LNCaP clone FGC (cell line): ENCODE results near the gene GNAO1.

Experiments used
- DNase-seq: peaks from one replicate; pipeline ENCODE4 v3.0.0-alpha.2; 2011; ENCODE audit warnings: low read depth
- H3K4me3 ChIP-seq: 2 replicates; pipeline ENCODE4 v1.5.1; 2011; ENCODE audit warnings: mild to moderate bottlenecking, low read depth, low read length, control low read depth
- TF ChIP-seq, protein P1 (sequence below): IDR thresholded peaks from 2 replicates; pipeline ENCODE4 v1.5.1; 2012; ENCODE audit warnings: mild to moderate bottlenecking; ENCODE audit not compliant: control insufficient read depth, insufficient read depth; ENCODE audit errors: extremely low read depth

The GNAO1 gene

GRCh38 chr16:56191835-56192634 is 746 bp downstream of the GNAO1 start:
- TF ChIP-seq, protein P1, sequence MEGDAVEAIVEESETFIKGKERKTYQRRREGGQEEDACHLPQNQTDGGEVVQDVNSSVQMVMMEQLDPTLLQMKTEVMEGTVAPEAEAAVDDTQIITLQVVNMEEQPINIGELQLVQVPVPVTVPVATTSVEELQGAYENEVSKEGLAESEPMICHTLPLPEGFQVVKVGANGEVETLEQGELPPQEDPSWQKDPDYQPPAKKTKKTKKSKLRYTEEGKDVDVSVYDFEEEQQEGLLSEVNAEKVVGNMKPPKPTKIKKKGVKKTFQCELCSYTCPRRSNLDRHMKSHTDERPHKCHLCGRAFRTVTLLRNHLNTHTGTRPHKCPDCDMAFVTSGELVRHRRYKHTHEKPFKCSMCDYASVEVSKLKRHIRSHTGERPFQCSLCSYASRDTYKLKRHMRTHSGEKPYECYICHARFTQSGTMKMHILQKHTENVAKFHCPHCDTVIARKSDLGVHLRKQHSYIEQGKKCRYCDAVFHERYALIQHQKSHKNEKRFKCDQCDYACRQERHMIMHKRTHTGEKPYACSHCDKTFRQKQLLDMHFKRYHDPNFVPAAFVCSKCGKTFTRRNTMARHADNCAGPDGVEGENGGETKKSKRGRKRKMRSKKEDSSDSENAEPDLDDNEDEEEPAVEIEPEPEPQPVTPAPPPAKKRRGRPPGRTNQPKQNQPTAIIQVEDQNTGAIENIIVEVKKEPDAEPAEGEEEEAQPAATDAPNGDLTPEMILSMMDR, result no peak
- DNase-seq, result no peak
- peak overlapping the region; percentile 49 for H3K4me3 ChIP-seq

DNA sequence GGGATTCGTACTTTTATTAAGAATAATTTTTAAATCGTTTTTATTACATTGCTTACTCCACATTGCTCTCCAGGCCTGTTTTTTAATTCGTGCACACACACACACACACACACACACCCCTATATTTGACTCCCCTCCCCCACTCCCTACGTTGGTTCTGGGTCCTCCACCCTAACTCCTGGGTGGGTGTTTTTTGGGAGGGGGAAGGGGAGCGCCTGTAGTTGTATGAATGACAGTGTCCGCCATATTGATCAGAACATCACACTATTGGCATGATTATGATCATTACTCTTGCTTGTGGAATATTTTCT is 1.3 kb downstream of the GNAO1 start:
- DNase-seq, result no peak

GRCh38 chr16:56192986-56193945 is 2.0 kb downstream of the GNAO1 start:
- H3K4me3 ChIP-seq, result no peak overlapping the region
- TF ChIP-seq, protein P1, result no peak
- DNase-seq, result no peak

More for the DNA sequence above, 1.3 kb downstream of the GNAO1 start:
- TF ChIP-seq, protein P1, result no peak
- H3K4me3 ChIP-seq, result no peak overlapping the region

- peak; percentile 59 for DNase-seq
- TF ChIP-seq, protein P1, result no peak
- H3K4me3 ChIP-seq, result no peak overlapping the region
Measured at GRCh38 chr16:56193951-56194726, 2.9 kb downstream of the GNAO1 start.

DNA sequence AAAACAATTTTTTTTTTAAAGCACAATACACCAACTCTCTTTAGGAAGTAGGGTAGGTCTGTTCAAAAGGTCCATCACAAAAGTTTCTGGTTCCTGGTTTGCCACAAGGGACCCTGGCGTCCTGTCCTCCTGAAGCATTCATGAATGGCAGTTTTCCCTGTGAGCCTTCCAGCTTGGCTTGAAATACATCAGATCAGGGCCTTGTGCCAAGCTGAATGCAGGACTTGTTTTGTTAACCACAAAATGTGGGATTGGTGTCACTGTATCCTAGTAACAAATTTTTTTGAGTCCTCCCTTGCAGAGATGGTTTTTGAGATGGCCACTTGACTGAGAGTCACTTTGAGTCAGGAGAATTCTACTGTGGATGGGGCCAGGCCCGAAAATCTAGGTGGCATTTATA is 3.9 kb downstream of the GNAO1 start:
- no peak overlapping the region for H3K4me3 ChIP-seq
- TF ChIP-seq, protein P1, result no peak
- DNase-seq, result peak; percentile 49

- no peak for DNase-seq
- no peak overlapping the region for H3K4me3 ChIP-seq
- TF ChIP-seq, protein P1, result no peak
Measured at GRCh38 chr16:56196381-56196780, 5.1 kb downstream of the GNAO1 start.
